AG04450 (cell line): ENCODE data around the gene CADPS2. TPM values are rescaled to one million over a fixed set of nuclear protein-coding genes. Genes with fewer than 3 reads are reported as not detected.
"Not testable (repeated sequence)": the region's sequence is repeated elsewhere in the genome, so short reads cannot be mapped to it uniquely, and the experiment has no call there.

Source experiments
- CTCF ChIA-PET: fragments of 300-600, 350-600 bp; formaldehyde crosslinking; extraction: SDS; loops from one replicate; lab custom pipeline; 2022; ENCODE audit warnings: antibody characterized with exemption, inconsistent platforms; lab: Charles Lee
- POLR2A ChIA-PET: fragments of 350-600 bp; formaldehyde crosslinking; extraction: SDS; loops from one replicate; lab custom pipeline; 2021; ENCODE audit warnings: antibody characterized with exemption, inconsistent platforms; lab: Yijun Ruan, JAX
- DNase-seq: peaks from one replicate; pipeline ENCODE4 v3.0.0-alpha.2; 2011; ENCODE audit warnings: low read depth, low spot score
- H3K27ac ChIP-seq: one replicate; pipeline ENCODE4 v1.5.1; 2012; ENCODE audit warnings: low read depth, low read length, control low read depth
- H3K27me3 ChIP-seq: one replicate; pipeline ENCODE4 v1.6.0; 2012; ENCODE audit warnings: low read length; ENCODE audit not compliant: control insufficient read depth, insufficient read depth
- H3K4me3 ChIP-seq: 2 replicates; pipeline ENCODE4 v1.5.1; 2011; ENCODE audit warnings: mild to moderate bottlenecking, low read depth, low read length, control low read depth
- H3K9me3 ChIP-seq: 2 replicates; pipeline ENCODE4 v1.5.1; 2012; ENCODE audit warnings: low read length; ENCODE audit not compliant: control insufficient read depth, insufficient read depth
- polyA plus RNA-seq: library from polyadenylated mRNA; depleted of rRNA; stranded (reverse); fragments of >200 nt; gene quantifications from 2 replicates; pipeline ENCODE4 v1.2.3, GENCODE V29; 2011
- TF ChIP-seq, protein P1 (sequence below): IDR thresholded peaks from 2 replicates; pipeline ENCODE4 v1.5.1; 2011; ENCODE audit warnings: low read depth, low read length, control low read depth, inconsistent platforms

CADPS2 gene
- polyA plus RNA-seq, 1 experiment, result 0.41 TPM

DNA sequence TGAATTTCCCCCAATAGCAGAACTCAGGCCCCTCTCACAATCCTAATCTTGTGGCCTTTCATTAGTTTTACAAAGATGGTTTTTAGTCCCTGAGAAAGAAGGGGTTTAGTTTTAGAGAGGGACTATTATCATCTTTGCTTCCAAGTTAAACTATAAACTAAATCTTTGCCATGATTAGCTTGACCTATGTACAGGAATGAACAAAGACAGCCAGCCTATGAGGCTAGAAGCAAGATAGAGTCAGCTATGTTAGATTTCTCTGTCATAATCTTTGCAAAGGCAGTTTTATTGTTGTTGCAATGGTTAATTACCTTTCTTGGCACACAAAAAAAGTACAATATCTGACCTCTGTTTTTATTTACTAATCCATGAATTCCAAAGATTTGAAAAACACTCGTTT is 206.4 kb downstream of the CADPS2 start:
- Histone ChIP-seq H3K27me3 (no peaks in the 10 kb centered on the region), H3K9me3 (no peaks in the 10 kb centered on the region; the same call in 1 of the 2 replicates), H3K4me3 (no peak overlapping the region), H3K27ac (no peak overlapping the region)
- no peak for DNase-seq
- POLR2A ChIA-PET, result no interaction called here
- TF ChIP-seq, protein P1, sequence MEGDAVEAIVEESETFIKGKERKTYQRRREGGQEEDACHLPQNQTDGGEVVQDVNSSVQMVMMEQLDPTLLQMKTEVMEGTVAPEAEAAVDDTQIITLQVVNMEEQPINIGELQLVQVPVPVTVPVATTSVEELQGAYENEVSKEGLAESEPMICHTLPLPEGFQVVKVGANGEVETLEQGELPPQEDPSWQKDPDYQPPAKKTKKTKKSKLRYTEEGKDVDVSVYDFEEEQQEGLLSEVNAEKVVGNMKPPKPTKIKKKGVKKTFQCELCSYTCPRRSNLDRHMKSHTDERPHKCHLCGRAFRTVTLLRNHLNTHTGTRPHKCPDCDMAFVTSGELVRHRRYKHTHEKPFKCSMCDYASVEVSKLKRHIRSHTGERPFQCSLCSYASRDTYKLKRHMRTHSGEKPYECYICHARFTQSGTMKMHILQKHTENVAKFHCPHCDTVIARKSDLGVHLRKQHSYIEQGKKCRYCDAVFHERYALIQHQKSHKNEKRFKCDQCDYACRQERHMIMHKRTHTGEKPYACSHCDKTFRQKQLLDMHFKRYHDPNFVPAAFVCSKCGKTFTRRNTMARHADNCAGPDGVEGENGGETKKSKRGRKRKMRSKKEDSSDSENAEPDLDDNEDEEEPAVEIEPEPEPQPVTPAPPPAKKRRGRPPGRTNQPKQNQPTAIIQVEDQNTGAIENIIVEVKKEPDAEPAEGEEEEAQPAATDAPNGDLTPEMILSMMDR, result no peak
- CTCF ChIA-PET, result no interaction called here

DNA sequence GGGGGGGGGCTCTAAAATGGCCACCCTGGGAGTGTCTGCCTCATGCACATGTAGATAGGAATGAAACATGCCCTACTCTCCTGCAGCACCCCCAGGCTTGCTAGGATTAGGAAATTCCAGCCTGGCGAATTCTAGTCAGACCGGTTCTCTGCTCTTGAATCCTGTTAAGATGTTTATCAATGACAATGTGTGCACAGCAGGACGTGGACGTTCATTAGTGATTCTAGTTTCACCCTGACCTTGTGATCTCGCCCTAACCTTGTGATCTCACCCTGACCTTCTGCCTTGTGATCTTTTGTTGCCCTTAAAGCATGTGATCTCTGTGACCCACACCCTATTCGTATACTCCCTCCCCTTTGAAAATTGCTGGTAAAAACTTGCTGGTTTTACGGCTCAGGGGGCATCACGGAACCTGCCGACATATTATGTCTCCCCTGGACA is 207.0 kb downstream of the CADPS2 start:
- H3K9me3 ChIP-seq, H3K4me3 ChIP-seq, POLR2A ChIA-PET, H3K27ac ChIP-seq, DNase-seq, H3K27me3 ChIP-seq, CTCF ChIA-PET: not testable (repeated sequence)

DNA sequence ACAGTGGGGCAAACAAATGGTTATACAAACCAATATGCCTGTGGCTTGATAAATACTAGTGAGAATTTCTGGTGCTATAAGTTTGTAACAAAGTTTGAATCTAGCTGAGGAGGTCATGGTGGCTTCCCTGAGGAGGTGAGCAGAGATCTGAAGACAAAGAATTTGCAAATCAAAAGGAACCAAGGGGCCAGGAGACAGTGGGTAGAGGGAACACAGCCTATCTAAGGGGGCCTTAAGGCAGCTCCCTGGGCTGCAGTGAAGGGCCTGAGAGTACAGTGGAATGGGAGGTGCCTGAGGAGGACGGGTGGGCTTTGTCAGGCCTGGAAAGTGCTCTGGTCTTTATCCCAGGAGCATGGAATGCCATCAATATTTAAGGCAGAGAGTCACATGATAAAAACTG is 209.1 kb downstream of the CADPS2 start:
- Histone ChIP-seq H3K27me3 (no peaks in the 10 kb centered on the region), H3K4me3 (no peak overlapping the region), H3K27ac (no peak overlapping the region), H3K9me3 (peaks cover 9% of the 10 kb centered on the region)
- CTCF ChIA-PET, result no interaction called here
- POLR2A ChIA-PET, result no interaction called here
- TF ChIP-seq, protein P1, result no peak
- DNase-seq, result no peak

DNA sequence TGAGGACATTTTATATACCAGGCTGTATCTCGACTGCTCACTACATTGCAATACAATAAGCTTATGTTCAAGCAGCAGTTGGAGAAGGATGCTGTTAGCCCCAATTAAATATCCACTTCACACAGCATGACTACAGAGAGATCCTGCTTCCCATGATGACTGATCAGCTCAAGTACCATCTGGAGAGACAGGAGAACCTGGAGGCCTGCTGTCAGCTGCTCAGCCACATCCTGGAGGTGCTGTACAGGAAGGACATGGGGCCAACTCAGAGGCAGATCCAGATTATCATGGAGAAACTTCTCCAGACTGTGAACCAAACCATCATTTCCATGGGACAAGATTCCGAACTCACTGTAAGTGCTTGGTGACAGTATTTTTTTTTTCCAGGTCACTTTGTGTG is 209.8 kb downstream of the CADPS2 start:
- Histone ChIP-seq H3K9me3 (peaks cover 9% of the 10 kb centered on the region), H3K27ac (no peak overlapping the region), H3K4me3 (no peak overlapping the region), H3K27me3 (no peaks in the 10 kb centered on the region)
- TF ChIP-seq, protein P1, result no peak
- POLR2A ChIA-PET, result no interaction called here
- CTCF ChIA-PET, result no interaction called here
- no peak for DNase-seq

DNA sequence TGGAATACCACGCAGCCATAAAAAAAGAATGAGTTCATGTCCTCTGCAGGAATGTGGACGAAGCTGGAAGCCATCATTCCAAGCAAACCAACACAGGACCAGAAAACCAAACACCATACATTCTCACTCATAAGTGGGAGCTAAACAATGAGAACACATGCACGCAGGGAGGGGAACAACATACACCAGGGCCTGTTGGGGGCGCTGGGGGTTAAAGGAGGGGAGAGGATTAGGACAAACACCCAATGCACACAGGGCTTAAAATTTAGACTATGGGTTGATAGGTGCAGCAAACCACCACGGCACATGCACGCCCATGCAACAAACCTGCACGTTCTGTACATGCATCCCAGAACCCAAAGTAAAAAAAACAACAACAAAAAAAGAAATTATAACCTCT is 210.6 kb downstream of the CADPS2 start:
- CTCF ChIA-PET, result no interaction called here
- H3K4me3 ChIP-seq, result no peak overlapping the region
- H3K9me3 ChIP-seq, result peaks cover 9% of the 10 kb centered on the region
- TF ChIP-seq, protein P1, result no peak
- POLR2A ChIA-PET, result no interaction called here
- no peak for DNase-seq
- H3K27me3 ChIP-seq, result no peaks in the 10 kb centered on the region
- H3K27ac ChIP-seq, result no peak overlapping the region

DNA sequence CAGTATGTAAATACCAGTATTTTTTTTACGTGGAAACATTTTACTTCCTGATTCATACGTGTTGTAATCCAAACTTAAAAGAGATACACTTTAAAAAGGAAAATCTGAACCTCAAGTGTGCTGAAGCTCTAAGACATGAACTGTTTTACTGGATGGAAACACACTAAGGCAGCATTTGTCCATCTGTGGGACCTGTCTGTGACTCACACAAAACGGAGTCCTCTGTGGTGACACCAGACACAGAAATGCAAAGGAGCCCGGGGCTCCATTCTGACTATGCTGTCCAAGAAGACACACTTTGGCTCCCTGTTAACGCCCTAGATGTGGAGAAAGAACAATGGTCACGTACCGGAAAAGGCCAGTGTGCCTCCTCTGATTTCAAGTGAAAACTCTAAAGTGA is 211.2 kb downstream of the CADPS2 start:
- no peak overlapping the region for H3K27ac ChIP-seq
- ChIA-PET POLR2A (no interaction called here), CTCF (no interaction called here)
- no peak for DNase-seq
- no peaks in the 10 kb centered on the region for H3K27me3 ChIP-seq
- TF ChIP-seq, protein P1, result no peak
- H3K9me3 ChIP-seq, result peaks cover 15% of the 10 kb centered on the region
- H3K4me3 ChIP-seq, result no peak overlapping the region
